H9 (cell line): Measurements from ENCODE around the gene RPS15. TPM values are rescaled to one million over a fixed set of nuclear protein-coding genes. Genes with fewer than 3 reads are reported as not detected.

Experiments used
- DNase-seq: peaks from one replicate; pipeline ENCODE4 v3.0.0-alpha.2; 2017
- H2AFZ ChIP-seq: one replicate; pipeline ENCODE4 v1.6.1; 2013; ENCODE audit warnings: mild to moderate bottlenecking, low read length, control low read depth, moderate library complexity
- H2AK5ac ChIP-seq: 2 replicates; pipeline ENCODE4 v1.6.1; 2013; ENCODE audit warnings: low read length, control low read depth, mixed read lengths; ENCODE audit not compliant: insufficient read length
- H2BK120ac ChIP-seq: one replicate; pipeline ENCODE4 v1.6.1; 2013; ENCODE audit warnings: low read depth, mild to moderate bottlenecking, low read length, control low read depth, inconsistent platforms; ENCODE audit not compliant: poor library complexity, severe bottlenecking
- H2BK12ac ChIP-seq: 2 replicates; pipeline ENCODE4 v1.6.1; 2013; ENCODE audit warnings: low read length, control low read depth, mixed read lengths, low read depth; ENCODE audit not compliant: insufficient read length
- H2BK15ac ChIP-seq: 2 replicates; pipeline ENCODE4 v1.6.1; 2013; ENCODE audit warnings: low read depth, low read length, control low read depth
- H2BK20ac ChIP-seq: one replicate; pipeline ENCODE4 v1.6.1; 2013; ENCODE audit warnings: low read depth, mild to moderate bottlenecking, low read length, control low read depth, inconsistent platforms; ENCODE audit not compliant: poor library complexity, severe bottlenecking
- H2BK5ac ChIP-seq: 2 replicates; pipeline ENCODE4 v1.6.1; 2013; ENCODE audit warnings: low read length, control low read depth, mixed read lengths; ENCODE audit not compliant: insufficient read length
- H3K14ac ChIP-seq: 2 replicates; pipeline ENCODE4 v1.6.1; 2013; ENCODE audit warnings: low read length, control low read depth; ENCODE audit not compliant: insufficient read depth
- H3K18ac ChIP-seq: 2 replicates; pipeline ENCODE4 v1.6.1; 2013; ENCODE audit warnings: low read depth, mild to moderate bottlenecking, mixed read lengths, low read length, control low read depth; ENCODE audit not compliant: insufficient read length
- H3K23ac ChIP-seq: 2 replicates; pipeline ENCODE4 v1.6.1; 2013; ENCODE audit warnings: low read length, control low read depth, mixed read lengths, low read depth; ENCODE audit not compliant: insufficient read length
- H3K23me2 ChIP-seq: 2 replicates; pipeline ENCODE4 v1.6.1; 2013; ENCODE audit warnings: low read depth, mild to moderate bottlenecking, mixed read lengths, low read length, control low read depth; ENCODE audit not compliant: insufficient read length, poor library complexity, severe bottlenecking
- H3K27ac ChIP-seq: 2 replicates; pipeline ENCODE4 v1.5.1; 2013; ENCODE audit warnings: low read length, control low read depth, mixed read lengths, low read depth; ENCODE audit not compliant: insufficient read length
- H3K27me3 ChIP-seq: 2 replicates; pipeline ENCODE4 v1.6.1; 2013; ENCODE audit warnings: low read length, control low read depth, inconsistent platforms; ENCODE audit not compliant: insufficient read depth
- H3K4ac ChIP-seq: 2 replicates; pipeline ENCODE4 v1.6.1; 2013; ENCODE audit warnings: low read depth, mild to moderate bottlenecking, control low read depth, inconsistent platforms, low read length, moderate library complexity
- H3K4me1 ChIP-seq: 2 replicates; pipeline ENCODE4 v1.6.1; 2013; ENCODE audit warnings: low read length, control low read depth, inconsistent platforms; ENCODE audit not compliant: insufficient read depth
- H3K4me2 ChIP-seq: 2 replicates; pipeline ENCODE4 v1.6.1; 2013; ENCODE audit warnings: low read length, control low read depth, mixed read lengths; ENCODE audit not compliant: insufficient read length, insufficient read depth
- H3K56ac ChIP-seq: 2 replicates; pipeline ENCODE4 v1.6.1; 2013; ENCODE audit warnings: low read depth, mild to moderate bottlenecking, mixed read lengths, low read length, control low read depth; ENCODE audit not compliant: insufficient read length
- H3K79me1 ChIP-seq: 2 replicates; pipeline ENCODE4 v1.6.1; 2013; ENCODE audit warnings: low read depth, mild to moderate bottlenecking, moderate library complexity, low read length, control low read depth, inconsistent platforms; ENCODE audit not compliant: insufficient read depth, poor library complexity, severe bottlenecking
- H3K79me2 ChIP-seq: 2 replicates; pipeline ENCODE4 v1.6.1; 2013; ENCODE audit warnings: low read length, control low read depth, inconsistent platforms; ENCODE audit not compliant: insufficient read depth
- H3K9ac ChIP-seq: 2 replicates; pipeline ENCODE4 v1.6.1; 2013; ENCODE audit warnings: low read length, control low read depth, mixed read lengths; ENCODE audit not compliant: insufficient read length; ENCODE audit errors: extremely low read depth
- H3K9me3 ChIP-seq: one replicate; pipeline ENCODE4 v1.6.1; 2013; ENCODE audit warnings: low read depth, low read length, inconsistent platforms; ENCODE audit not compliant: control insufficient read depth
- H3T11ph ChIP-seq: one replicate; pipeline ENCODE4 v1.6.1; 2013; ENCODE audit warnings: mild to moderate bottlenecking, low read length, control low read depth, inconsistent platforms
- H4K20me1 ChIP-seq: one replicate; pipeline ENCODE4 v1.6.1; 2013; ENCODE audit not compliant: control insufficient read depth, insufficient read length, insufficient read depth
- H4K5ac ChIP-seq: 2 replicates; pipeline ENCODE4 v1.6.1; 2013; ENCODE audit warnings: low read depth, mild to moderate bottlenecking, mixed read lengths, low read length, control low read depth; ENCODE audit not compliant: insufficient read length
- H4K8ac ChIP-seq: replicated peaks from 2 replicates; pipeline ENCODE4 v1.6.1; 2013; ENCODE audit warnings: low read length, control low read depth, mixed read lengths, low read depth; ENCODE audit not compliant: insufficient read length
- H4K91ac ChIP-seq: 2 replicates; pipeline ENCODE4 v1.6.1; 2013; ENCODE audit warnings: low read depth, mild to moderate bottlenecking, moderate library complexity, mixed read lengths, low read length, control low read depth; ENCODE audit not compliant: insufficient read length
- H3K27ac Mint-ChIP-seq, 3 experiments: 2 replicates in 2 of 3; 3 replicates in 1 of 3; pipeline ENCODE4 v1.8.0; 2020 to 2021; ENCODE audit warnings: mixed read lengths in 3 of 3, mild to moderate bottlenecking in 1 of 3, moderate library complexity in 1 of 3
- H3K27me3 Mint-ChIP-seq: 2 replicates; pipeline ENCODE4 v1.8.0; 2021; ENCODE audit warnings: low read depth, mild to moderate bottlenecking, moderate library complexity, mixed read lengths
- H3K36me3 Mint-ChIP-seq, 3 experiments: 2 replicates in 2 of 3; 3 replicates in 1 of 3; pipeline ENCODE4 v1.8.0; 2020 to 2021; ENCODE audit warnings: low read depth in 3 of 3, mixed read lengths in 3 of 3; ENCODE audit not compliant: insufficient read depth in 1 of 3
- H3K4me1 Mint-ChIP-seq, 2 experiments: 2 replicates each; pipeline ENCODE4 v1.8.0; 2020; ENCODE audit warnings: mixed read lengths in 2 of 2
- H3K4me3 Mint-ChIP-seq, 2 experiments: 2 replicates in 1 of 2; 3 replicates in 1 of 2; pipeline ENCODE4 v1.8.0; 2020 to 2021; ENCODE audit warnings: mild to moderate bottlenecking in 2 of 2, mixed read lengths in 2 of 2, moderate library complexity in 1 of 2
- H3K9me3 Mint-ChIP-seq, 2 experiments: 2 replicates in 1 of 2; 3 replicates in 1 of 2; pipeline ENCODE4 v1.8.0; 2020; ENCODE audit warnings: mild to moderate bottlenecking in 2 of 2, mixed read lengths in 2 of 2, moderate library complexity in 1 of 2
- CTCF ChIP-seq: fragments of 200-600 bp; sonication (generic); conservative IDR thresholded peaks from 3 replicates; pipeline ENCODE4 v1.8.0; 2021; ENCODE audit warnings: antibody characterized with exemption, mild to moderate bottlenecking
- WGBS: extraction: QIAGEN DNeasy Blood & Tissue Kit; methylation state at CpG from one replicate; pipeline ENCODE4 v1.1.7; 2013; ENCODE audit warnings: missing lambda C conversion rate, low lambda C conversion rate, mixed read lengths; ENCODE audit not compliant: insufficient read length; ENCODE audit errors: extremely low coverage; 5-methylcytosine and 5-hydroxymethylcytosine counted together
- total RNA-seq: library from RNA; stranded (reverse); gene quantifications from 2 replicates; pipeline ENCODE4 v1.2.1, GENCODE V29; 2021

Gene RPS15
- total RNA-seq, 1 experiment from 2014 or later, result 1,628 TPM

GRCh38 chr19:1394252-1395193, 43.7 kb upstream of the RPS15 start:
- Histone ChIP-seq H4K5ac (no peak overlapping the region), H2AFZ (no peak overlapping the region), H3K14ac (no peak overlapping the region; the same call in 1 of the 2 replicates), H3K79me2 (no peaks in the 10 kb centered on the region), H2BK15ac (no peak overlapping the region), H4K91ac (no peak overlapping the region), H3K79me1 (no peaks in the 10 kb centered on the region), H3K56ac (no peak overlapping the region), H2AK5ac (no peak overlapping the region), H3K27me3 (no peaks in the 10 kb centered on the region), H3K23ac (no peak overlapping the region), H4K8ac (no peak overlapping the region), H2BK12ac (no peak overlapping the region), H3T11ph (no peak overlapping the region), H3K4me1 (no peaks in the 10 kb centered on the region), H2BK120ac (no peak overlapping the region), H4K20me1 (no peaks in the 10 kb centered on the region), H2BK5ac (no peak overlapping the region), H3K9me3 (no peaks in the 10 kb centered on the region), H3K9ac (no peak overlapping the region), H3K23me2 (no peaks in the 10 kb centered on the region), H3K4ac (no peak overlapping the region), H3K27ac (no peak overlapping the region), H3K4me2 (no peak overlapping the region), H3K18ac (no peak overlapping the region), H2BK20ac (no peak overlapping the region)
- no CpG with 5 or more reads among the region's 43 CpGs for WGBS
- no peak for TF ChIP-seq CTCF
- Mint-ChIP-seq H3K4me1 (peaks cover 0 to 6% of the 10 kb centered on the region in 2 experiments; a peak in 2 of 4 replicates), H3K27me3 (no peaks in the 10 kb centered on the region; the same call in 1 of the 2 replicates), H3K4me3 (no peak overlapping the region; a peak in 1 of 5 replicates), H3K9me3 (no peaks in the 10 kb centered on the region), H3K36me3 (peaks cover 7 to 32% (median 31%) of the 10 kb centered on the region in 3 experiments; a peak in 6 of 7 replicates), H3K27ac (no peak overlapping the region)
- peak; percentile 40 for DNase-seq
